GM19239 (cell line): ENCODE data around the gene USP13.
A peak's percentile ranks its signal among the peaks of the same experiment; 100 is the strongest.
"Not testable (repeated sequence)": the region's sequence is repeated elsewhere in the genome, so short reads cannot be mapped to it uniquely, and the experiment has no call there.

Source experiments
- DNase-seq: peaks from one replicate; pipeline ENCODE4 v3.0.0; 2011; ENCODE audit warnings: low spot score; ENCODE audit not compliant: insufficient read length
- FAIRE-seq: peaks from 2 replicates; lab custom pipeline; 2011; peaks lifted over from hg19 to GRCh38; lab: Jason Lieb, UNC

The USP13 gene

GRCh38 chr3:179653096-179653797 lies 407 bp downstream of the USP13 start:
- DNase-seq: peak; percentile 63

GRCh38 chr3:179655236-179655635 lies 2.4 kb downstream of the USP13 start:
- FAIRE-seq (no peak), DNase-seq (no peak)

More at GRCh38 chr3:179653096-179653797, 407 bp downstream of the USP13 start:
- FAIRE-seq: peak; percentile 14

GRCh38 chr3:179658606-179659005 lies 5.8 kb downstream of the USP13 start:
- DNase-seq (no peak), FAIRE-seq (no peak)

GRCh38 chr3:179660872-179661271 lies 8.0 kb downstream of the USP13 start:
- no peak for FAIRE-seq
- DNase-seq: no peak

- no peak for FAIRE-seq
These were observed 8.9 kb downstream of the USP13 start for GRCh38 chr3:179661777-179662176.

GRCh38 chr3:179663093-179663492 lies 10.3 kb downstream of the USP13 start:
- no peak for FAIRE-seq
- DNase-seq: no peak

More at GRCh38 chr3:179661777-179662176, 8.9 kb downstream of the USP13 start:
- no peak for DNase-seq

DNA sequence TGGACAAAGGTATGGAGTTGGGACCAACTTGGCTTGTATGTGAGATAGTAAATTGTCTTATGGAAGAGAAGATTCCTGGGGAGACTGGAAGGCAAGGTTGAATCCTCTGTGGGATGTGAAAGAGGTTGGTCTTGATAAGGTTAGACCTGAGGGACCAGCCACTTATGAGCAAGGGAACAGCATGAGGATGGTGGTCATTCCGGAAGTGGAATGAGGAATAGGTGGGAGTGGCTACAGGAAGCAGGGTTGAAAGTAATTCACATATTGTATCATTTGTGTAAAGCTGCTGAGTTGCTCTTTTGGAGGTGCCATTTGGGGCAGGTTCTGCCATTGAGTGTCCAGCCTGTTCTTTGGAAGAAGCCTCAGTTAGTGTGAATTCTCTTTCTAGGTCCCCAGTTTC lies 13.2 kb downstream of the USP13 start:
- FAIRE-seq (no peak), DNase-seq (no peak)

- FAIRE-seq (no peak), DNase-seq (no peak)
These were observed 13.7 kb downstream of the USP13 start for GRCh38 chr3:179666436-179667035.

DNA sequence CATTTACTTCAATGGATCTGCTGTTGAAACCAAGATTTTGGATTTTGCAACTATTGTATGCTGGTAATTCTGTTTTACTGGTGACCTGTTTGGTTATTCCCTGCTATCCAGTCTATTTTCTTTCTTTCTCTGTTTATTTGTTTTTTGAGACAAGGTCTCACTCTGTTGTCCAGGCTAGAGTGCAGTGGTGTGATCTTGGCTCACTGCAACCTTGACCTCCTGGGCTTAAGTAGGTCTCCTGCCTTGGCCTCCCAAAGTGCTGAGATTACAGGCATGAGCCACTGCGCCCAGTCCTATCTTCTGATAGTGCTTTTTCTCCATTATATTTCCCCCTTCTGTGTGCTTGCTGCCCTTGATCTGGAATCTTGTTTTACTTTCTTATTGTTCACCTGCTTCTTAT lies 15.6 kb downstream of the USP13 start:
- FAIRE-seq (no peak), DNase-seq (no peak)

GRCh38 chr3:179670311-179670710 lies 17.5 kb downstream of the USP13 start:
- FAIRE-seq (no peak), DNase-seq (no peak)

DNA sequence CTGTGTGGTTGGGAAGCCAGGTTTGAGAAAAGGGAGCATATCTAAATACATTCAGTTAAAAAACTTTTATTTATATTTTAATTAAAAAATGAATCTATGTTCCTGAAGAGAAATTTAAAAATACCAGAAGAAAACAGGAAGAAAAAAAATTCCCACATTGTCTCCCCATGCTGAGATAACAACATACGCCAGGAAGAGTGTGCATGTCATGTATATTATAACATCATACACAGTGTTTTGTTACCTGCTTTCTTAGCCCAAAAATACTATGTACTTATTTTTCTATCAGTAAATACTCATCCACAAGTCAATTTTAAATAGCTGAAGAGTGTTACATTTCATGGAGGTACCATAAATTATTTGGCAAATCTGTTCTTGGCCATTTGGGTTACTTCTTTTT lies 18.5 kb downstream of the USP13 start:
- FAIRE-seq: no peak
- DNase-seq: no peak

DNA sequence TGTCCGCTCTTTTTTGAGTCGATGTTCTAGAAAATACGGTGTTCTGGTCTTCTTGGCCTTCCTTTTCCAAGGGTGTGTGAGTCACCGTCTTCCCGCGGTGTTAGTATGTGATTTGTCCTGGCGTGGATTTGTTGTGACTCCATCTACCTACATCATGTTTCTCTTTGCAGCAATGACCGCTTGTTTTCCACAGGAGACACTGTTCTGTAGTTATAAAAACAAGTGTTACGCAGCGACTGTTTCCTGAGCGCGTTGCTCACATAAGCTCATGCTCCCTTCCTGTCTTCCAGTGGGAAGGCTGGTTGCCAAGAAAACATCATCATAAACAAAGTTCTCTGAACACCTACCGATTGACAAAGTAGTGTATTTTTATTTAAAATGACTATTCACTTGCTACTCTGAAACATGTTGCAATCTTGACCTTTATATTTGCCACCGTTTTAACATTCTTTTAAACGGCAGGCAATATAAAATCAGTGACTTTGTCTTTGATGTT lies 19.0 kb downstream of the USP13 start:
- FAIRE-seq: no peak
- no peak for DNase-seq

DNA sequence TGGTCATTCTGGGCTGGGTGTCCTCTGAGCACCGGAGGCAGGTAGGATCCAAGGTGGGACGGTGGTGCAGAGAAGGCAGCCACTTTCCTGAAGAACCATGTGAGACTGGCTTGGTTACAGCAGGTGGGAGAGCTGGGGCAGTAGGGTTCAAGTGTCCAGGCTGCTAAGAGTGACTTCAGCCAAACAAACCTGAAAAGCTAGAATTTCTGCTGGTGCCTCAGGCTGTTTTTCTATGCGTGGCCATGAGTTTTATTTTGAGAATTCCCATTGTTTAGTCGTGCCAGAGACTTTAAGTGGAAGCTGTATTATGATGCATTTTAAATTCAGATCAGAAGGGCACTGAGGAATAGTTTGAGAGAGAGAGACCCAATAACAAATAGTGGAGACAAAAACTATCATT lies 20.1 kb downstream of the USP13 start:
- FAIRE-seq (no peak), DNase-seq (no peak)

GRCh38 chr3:179673523-179673922 lies 20.7 kb downstream of the USP13 start:
- FAIRE-seq: no peak
- no peak for DNase-seq

DNA sequence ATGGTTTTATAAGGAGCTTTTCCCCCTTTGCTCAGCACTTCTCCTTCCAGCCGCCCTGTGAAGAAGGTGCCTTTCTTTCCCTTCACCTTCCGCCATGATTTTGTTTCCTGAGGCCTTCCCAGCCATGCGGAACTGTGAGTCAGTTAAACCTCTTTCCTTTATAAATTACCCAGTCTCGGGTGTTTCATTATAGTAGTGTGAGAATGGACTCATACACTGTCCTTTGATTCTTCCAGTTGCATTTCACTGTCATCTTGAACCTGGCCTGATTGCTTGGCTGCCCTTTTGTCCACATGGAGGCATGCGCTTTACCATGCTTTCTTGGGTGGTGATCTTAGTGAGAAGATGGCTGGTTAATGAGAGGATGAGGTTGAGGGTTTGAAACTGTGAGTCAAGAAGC lies 23.2 kb downstream of the USP13 start:
- DNase-seq (no peak), FAIRE-seq (no peak)

DNA sequence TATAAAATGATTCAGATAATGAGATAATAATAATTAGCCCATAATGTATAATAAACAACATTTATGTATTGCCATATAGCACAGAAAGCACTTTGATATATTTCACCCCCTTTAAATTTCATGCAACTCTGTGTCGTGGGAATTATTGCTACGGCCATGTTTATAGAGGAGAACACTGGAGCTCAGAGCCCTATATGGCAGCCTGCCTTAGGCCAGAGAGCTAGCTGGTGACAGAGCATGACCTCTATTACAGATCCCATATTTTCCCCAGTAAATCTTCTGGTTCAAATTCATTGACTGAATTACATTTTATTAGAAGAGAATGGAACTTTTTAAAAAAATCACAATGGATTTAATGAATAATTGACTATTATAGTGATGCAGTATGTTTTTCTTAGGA lies 25.0 kb downstream of the USP13 start:
- FAIRE-seq (no peak), DNase-seq (no peak)

DNA sequence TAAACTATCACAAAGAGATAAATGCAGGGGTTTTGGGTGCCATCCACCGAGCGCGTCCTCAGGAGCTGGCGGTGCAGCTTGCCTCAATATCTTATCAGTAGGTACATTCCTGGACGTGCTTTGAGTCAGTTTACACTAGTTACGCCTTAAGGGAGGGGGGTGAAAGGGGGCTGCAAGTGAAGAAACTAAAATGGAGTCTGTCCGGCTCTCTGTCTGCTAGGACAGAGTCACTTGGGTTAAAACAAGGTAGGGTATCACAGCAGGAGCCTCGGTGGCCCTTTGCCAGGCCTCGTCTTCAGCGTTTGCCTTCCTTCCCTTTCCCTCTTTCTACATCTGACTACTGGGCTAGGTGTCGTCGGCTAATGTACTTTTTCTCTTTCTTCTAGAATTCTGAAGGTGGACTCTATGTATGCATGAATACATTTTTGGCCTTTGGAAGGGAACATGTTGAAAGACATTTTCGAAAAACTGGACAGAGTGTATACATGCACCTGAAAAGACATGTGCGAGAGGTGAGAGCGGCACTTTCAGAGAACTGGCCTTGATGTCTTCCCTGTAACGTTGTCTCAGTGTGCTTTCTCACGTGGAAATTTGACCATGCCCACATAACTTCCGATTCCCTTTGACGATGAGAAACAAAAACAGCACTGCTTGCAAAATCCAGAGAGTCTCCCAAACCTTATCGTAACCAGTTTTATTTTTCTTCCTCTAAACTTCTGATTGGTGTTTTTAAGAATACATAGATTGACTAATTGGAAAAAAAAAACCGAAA lies 28.8 kb downstream of the USP13 start:
- DNase-seq: no peak
- FAIRE-seq: no peak

DNA sequence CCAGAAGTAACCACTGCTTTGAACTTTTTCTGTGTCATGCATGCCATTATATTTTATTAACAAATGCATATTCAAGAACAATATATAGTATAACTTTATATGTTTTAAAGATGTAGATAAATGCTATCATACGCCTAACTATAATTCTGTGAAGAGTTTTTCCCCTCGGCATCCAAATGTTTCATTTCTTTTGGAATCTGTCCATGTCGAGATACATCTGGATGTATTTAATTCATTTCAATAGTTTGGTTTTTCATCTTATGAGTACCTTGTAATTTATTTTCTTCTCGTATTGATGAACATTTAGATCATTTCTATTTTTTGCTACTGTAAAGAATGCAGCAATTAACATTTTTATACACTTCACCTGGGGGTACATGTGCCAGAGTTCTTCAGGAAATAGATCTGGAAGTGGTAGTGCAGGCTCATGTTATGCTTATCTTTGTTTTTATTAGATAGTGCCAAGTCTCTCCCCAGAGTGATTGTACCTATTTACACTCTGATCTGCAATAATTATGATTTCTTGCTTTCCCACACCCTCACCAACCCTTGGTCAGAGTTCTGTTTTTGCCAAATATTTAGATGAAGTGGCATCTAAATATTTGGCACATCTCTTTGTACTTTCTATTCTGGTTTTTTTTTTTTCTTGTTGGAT lies 29.7 kb downstream of the USP13 start:
- FAIRE-seq (no peak), DNase-seq (no peak)

- not testable (repeated sequence) for FAIRE-seq
These were observed 30.4 kb downstream of the USP13 start for GRCh38 chr3:179683286-179683685.

GRCh38 chr3:179687967-179688535 lies 35.2 kb downstream of the USP13 start:
- DNase-seq (no peak), FAIRE-seq (no peak)

More at GRCh38 chr3:179683286-179683685, 30.4 kb downstream of the USP13 start:
- DNase-seq: not testable (repeated sequence)
